ENCODE measurements around the gene TECTA.
A peak's percentile ranks its signal among the peaks of the same experiment; 100 is the strongest.

TECTA gene

DNA sequence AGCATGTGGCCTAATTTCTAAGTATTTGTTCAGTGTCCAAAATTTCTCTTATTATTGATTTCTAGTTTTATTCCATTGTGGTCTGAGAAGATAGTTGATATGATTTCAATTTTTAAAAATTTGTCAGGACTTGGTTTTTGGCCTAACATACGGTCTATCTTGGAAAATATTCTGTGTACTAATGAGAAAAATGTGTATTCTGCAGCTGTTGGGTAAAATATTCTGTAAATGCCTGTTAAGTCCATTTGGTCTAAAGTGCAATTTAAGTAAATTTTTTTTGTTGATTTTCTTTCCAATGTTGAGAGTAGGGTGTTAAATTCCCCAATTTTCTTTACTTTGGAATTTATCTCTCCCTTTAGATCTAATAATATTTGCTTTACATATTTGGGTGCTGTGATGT is 78.3 kb downstream of the TECTA start:
- no peak for TF ChIP-seq ZFX (IDR thresholded peaks at IDR 0.05; ENCODE audit: borderline replicate concordance)
- TF ChIP-seq, protein P1, sequence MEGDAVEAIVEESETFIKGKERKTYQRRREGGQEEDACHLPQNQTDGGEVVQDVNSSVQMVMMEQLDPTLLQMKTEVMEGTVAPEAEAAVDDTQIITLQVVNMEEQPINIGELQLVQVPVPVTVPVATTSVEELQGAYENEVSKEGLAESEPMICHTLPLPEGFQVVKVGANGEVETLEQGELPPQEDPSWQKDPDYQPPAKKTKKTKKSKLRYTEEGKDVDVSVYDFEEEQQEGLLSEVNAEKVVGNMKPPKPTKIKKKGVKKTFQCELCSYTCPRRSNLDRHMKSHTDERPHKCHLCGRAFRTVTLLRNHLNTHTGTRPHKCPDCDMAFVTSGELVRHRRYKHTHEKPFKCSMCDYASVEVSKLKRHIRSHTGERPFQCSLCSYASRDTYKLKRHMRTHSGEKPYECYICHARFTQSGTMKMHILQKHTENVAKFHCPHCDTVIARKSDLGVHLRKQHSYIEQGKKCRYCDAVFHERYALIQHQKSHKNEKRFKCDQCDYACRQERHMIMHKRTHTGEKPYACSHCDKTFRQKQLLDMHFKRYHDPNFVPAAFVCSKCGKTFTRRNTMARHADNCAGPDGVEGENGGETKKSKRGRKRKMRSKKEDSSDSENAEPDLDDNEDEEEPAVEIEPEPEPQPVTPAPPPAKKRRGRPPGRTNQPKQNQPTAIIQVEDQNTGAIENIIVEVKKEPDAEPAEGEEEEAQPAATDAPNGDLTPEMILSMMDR (IDR thresholded peaks at IDR 0.05), result no peak
- H3K27ac ChIP-seq, result no peak overlapping the region

DNA sequence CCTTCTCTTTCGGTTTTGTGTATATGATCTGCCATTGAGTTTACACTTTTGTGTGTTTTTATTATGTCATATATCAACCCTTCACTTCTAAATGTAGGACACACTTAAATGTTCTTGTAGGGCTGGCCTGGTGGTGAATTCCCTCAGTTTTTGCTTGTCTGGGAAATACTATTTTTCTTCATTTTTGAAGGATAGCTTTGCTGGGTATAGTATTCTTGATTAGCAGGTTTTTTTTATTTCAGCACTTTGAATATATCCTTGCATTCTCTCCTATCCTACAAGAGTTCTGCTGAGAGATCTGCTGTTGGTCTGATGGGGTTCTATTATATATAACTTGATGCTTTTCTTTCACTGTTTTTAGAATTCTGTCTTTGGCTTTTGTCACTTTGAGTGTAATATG is 79.1 kb downstream of the TECTA start:
- TF ChIP-seq, protein P1 (IDR thresholded peaks at IDR 0.05), result no peak
- TF ChIP-seq ZFX (IDR thresholded peaks at IDR 0.05; ENCODE audit: borderline replicate concordance), result no peak
- H3K27ac ChIP-seq, result no peak overlapping the region

DNA sequence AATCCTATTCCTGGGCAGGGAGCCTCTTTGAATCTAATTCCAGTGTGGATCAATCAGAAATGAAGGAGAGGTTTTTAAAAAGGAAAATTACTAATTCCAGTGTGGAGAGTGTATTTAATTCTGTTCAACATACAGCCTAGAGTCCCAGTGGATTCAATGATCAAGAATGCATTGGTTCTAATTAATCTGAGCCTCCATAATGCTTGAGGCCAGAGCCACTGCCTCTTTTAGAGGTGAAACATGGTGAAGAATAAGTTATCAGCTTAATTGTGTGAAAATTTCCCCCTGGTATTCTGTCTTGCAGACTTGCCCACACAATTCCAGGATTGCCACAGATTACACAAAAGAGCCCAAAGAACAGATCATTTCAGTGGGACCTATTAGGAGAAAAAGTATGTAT is 87.7 kb downstream of the TECTA start:
- H3K27ac ChIP-seq, result no peak overlapping the region
- TF ChIP-seq ZFX (IDR thresholded peaks at IDR 0.05; ENCODE audit: borderline replicate concordance), result no peak
- TF ChIP-seq, protein P1 (IDR thresholded peaks at IDR 0.05), result no peak

DNA sequence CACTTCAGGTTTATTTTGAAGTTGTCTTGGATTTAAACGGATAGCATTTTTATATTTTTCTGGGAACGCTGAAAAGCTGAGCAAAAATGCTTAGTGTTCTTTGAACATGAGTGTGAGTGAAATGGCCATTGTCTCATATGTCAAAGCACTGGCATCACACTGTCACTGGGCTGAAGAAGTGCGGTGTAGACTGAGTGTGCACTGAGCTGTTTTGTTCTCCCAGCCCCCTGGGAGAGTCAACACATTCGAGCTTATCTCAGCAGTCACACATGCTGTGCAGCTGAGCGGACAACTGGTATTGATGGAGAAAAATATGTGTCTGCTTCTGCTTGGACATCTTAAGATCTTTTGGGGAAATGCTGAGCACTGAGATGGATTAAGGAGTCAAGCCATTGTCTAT is 90.8 kb downstream of the TECTA start:
- TF ChIP-seq, protein P1 (IDR thresholded peaks at IDR 0.05), result no peak
- TF ChIP-seq ZFX (IDR thresholded peaks at IDR 0.05; ENCODE audit: borderline replicate concordance), result no peak

DNA sequence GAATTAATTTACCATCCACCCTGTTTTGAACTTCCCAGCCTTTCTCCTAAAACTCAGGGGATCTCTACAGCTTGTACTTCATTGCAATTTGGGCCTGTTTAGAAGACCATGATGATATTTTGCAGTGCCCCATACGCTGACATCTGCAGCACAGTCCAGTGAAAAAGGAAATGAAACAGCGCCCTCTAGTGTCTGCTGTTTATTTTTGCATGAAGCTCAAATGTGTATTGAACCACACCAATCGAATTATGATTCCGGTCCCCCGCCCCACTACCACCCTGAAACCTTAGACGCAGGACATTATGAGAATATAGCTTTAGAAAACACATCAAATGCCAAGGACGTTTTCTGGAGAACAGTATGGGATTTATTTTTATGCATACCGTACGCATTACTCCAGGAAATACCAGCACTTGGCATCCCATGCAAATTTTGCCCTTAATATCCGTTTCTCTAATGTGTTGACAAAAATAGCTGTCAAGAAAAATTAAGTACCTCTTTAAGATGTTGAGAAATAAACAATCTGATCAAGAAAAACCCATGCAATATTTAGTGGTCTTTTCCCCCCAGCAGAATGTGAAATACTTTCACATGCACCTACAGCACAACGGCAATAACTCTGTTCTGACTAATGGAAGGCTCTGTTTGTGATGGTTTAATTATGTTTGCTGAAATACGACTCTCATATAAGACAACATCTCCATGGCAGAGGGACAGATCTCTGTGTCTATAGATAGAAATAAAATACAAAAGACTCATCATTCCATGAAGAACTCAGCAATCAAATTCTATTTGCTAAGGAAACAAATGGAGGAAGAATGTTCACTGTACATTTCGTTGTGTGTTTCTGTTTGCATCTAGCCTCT is 93.9 kb downstream of the TECTA start:
- no peak for TF ChIP-seq ZFX (IDR thresholded peaks at IDR 0.05; ENCODE audit: borderline replicate concordance)
- TF ChIP-seq, protein P1 (IDR thresholded peaks at IDR 0.05), result peak; percentile 88
- H3K27ac ChIP-seq, result peak overlapping the region; percentile 40

More for the DNA sequence above, 90.8 kb downstream of the TECTA start:
- H3K27ac ChIP-seq, result no peak overlapping the region

DNA sequence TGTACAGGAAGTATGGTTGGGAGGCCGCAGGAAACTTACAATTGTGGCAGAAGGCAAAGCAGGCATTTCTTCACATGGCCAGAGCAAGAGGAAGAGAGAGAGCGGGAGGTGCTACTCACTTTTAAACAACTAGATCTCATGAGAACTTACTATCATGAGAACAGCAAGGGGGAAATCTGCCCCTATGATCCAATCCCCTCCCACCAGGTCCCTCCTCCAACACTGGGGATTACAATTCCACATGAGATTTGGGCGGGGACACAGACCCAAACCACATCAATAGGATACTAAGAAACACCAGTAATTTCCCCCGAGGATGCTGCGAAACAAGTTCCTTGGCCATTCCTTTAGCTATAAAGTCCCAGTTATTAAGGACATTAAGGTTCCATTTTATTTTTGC is 97.4 kb downstream of the TECTA start:
- TF ChIP-seq, protein P1 (IDR thresholded peaks at IDR 0.05), result no peak
- TF ChIP-seq ZFX (IDR thresholded peaks at IDR 0.05; ENCODE audit: borderline replicate concordance), result no peak
- H3K27ac ChIP-seq, result no peak overlapping the region

DNA sequence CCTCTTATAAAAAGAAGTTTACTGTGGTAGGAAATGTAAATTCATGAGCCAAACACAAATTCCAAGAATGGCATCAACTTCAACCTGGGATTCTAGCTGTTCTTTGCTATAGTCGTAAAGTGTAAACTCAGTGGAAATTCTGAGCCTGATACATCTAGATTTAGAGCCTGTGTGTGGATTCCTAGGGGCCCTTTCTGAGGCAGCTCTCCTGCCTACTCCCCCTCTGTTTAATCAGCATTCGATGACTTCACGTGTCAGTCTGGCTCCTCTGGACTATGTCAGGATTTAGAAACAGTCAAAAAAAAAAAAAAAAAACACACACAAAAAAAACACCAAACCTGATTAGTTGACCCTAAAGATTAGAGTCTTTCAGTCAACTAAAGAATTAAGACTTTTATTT is 98.5 kb downstream of the TECTA start:
- no peak overlapping the region for H3K27ac ChIP-seq
- no peak for TF ChIP-seq ZFX (IDR thresholded peaks at IDR 0.05; ENCODE audit: borderline replicate concordance)
- TF ChIP-seq, protein P1 (IDR thresholded peaks at IDR 0.05), result no peak

Data from 22Rv1 (cell line).